HK-2 (cell line): Measurements from ENCODE around the gene CMPK2.
"Not testable (repeated sequence)": the region's sequence is repeated elsewhere in the genome, so short reads cannot be mapped to it uniquely, and the experiment has no call there.

ENCODE experiments used
- DNase-seq: peaks from one replicate; pipeline ENCODE4 v3.0.0-alpha.2; 2018; ENCODE audit not compliant: unreplicated experiment

The CMPK2 gene

DNA sequence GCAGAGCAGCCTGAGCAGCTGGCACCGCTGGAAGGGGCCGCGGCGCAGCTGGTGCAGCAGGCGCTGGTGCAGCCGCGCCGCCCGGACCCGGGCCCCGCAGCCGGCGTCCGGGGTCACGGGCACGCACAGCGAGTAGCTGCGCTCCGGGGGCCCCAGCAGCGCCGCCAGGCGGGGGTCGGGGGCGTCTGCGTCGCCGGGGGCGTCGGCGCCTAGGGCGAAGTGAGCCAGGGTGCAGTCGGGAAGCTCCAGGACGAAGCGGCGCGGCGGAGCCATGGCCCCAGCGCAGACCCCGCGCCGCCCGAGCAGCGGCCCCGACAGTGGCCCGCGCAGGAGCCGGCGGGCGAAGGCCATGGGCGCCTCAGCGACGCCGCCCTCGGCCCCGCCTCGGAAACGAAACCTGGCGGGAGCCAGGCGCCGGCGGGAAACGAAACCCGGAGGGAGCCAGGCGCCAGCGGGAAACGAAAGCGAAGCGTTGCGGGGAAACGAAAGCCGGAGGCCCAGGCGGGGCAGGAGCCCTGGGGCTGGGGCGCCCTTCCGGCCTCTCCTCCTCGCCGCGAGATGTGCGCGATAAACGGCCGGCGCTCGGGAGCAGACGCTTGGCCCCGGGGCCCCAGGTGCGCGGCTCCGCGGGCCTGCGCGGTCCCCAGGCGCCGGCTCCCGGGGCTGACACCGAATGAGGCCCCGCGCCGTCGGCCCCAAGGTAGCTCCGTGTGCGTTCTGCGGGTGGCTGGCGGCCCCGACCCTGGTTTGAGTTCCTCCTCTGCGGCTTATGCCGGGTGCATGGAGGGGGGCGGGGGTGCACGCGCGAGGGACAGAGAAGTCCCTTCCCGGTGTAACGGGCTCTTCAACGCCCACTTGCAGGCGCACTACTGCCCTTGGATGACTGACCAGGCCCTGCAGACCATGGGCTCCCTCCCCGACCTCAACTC is at the start of gene CMPK2:
CMPK2 (minus strand) TSS at position 562 of the 929 bp plus-strand sequence; CDS start at position 351, 211 bp downstream.
- DNase-seq, result peak; percentile 46

DNA sequence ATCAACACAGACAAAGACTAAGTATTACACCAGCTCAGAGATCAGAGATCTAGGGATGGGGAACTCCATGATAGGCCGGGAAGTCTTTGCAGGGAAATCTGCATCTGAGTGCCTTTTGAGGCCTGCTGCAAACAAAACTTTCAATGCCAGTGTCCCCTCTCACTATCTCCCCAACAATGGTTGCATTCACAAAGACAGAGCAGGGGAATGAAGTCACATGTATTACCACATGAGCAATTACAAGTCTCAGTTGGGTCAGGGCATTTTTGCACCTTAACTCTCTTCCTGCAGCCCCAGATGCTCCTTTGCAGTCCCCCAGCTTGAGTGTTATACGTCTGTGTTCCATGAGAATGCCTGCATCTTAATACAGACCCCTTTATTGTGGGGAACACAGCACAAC is 49.7 kb upstream of the CMPK2 start:
- DNase-seq, result no peak

DNA sequence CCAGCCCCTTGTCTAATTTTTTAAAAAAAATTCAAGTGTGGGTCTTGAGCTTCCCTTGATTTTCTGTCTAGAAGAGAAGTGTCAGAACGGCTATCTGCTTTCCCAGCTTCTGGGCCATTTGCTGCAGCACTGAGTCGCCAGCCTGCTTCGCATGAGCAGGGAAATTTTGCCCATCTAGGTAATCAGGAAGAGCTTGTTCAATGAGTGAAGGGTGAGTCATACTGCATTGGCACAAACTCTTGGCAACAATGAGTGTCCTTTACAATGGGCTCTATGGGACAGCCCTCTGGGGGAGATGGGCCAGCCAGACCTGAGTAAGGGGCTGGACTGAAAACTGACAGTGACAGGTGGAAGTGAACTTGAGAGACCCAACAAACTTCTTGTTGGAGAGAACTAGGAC is 49.1 kb upstream of the CMPK2 start:
- DNase-seq, result no peak

DNA sequence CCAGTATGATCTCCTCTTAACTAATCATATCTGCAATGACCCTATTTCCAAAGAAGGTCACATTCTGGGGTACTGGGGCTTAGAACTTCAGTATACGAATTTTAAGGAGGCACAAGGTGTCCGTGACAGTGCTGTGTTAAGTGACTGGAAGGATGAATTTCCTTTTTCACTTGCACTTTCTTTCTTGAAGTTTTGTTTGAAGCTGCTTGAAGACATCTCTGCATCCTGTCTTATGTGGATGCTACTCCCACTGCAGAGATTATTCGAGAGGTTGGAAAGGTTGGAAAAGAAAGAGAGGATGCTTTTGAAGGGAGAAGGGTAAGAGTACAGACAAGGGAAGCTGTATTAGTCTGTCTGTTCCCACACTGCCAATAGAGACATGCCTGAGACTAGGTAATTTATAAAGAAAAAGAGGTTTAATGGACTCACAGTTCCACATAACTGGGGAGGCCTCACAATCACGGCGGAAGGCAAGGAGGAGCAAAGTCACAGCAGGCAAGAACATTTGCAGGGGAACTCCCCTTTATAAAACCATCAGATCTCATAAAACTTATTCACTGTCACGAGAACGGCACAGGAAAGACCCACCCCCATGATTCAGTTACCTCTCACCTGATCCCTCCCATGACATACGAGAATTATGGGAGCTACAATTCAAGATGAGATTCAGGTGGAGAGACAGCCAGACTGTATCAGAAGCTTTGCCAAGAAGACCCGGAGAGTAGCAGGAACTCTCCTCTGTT is 47.9 kb upstream of the CMPK2 start:
- no peak for DNase-seq

DNA sequence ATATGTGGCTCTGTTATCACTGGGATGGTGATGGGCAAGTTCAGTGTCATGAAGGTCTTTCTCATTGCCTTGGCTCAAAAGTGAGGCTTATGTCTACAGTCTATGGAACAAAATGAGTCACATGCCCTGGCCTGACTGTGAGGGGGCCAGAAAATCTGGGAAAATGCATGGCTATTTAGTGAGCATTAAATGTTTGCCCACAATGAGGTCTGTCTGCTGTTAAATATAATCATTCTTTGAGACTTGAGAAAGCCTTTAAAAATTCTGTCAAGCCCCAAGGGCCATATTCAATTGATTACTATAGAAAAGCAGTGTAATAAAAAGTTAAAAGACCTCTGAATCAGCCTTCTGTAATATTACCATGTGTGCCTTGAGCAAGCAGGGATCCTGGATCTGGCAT is 46.0 kb upstream of the CMPK2 start:
- DNase-seq, result no peak

DNA sequence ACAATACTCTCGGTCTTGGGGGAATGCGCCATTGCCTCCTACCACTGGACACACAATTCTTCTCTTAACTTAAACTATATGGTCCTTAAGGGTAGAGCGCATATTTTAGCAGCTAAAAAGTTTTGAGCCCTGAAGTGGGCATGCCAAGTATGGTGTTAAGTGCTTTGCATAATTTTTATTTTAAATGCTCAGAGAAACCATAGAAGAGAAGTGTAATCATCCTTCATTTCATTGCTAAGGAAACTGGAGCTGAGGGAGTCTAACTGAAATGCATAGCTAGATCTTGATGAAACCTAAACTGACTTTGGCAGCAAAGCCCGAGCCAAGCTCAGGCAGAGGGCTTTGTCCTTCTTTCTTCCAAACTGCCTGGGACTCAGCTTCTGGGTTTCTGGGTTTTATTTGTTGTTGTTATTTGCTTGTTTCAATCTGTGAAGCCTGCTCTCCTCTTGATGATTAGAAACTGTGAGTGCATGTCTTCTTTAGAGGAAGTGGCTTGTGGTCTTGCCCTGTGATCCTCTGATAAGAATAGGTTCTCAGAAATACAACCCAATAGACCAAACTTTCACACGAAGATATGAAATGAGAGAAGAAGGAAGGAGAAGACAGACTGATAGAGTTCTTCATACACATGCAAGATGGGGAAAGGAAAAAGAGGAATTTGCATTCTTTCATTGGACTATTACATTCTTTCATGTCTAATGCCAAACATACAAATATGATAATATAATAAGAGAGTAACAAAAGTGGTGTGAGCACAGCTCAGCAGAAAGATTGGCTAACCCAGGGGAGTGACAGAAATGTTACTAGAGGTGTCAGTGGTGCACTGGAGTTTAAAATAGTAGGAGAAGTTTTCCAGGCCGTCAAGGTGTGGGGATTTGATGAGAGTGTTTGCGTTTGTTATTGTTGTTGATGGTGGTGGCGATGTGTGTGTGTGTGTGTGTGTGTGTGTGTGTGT is 44.0 kb upstream of the CMPK2 start:
- DNase-seq, result no peak

GRCh38 chr2:6908291-6908690 is 42.6 kb upstream of the CMPK2 start:
- no peak for DNase-seq

- no peak for DNase-seq
These were observed 40.5 kb upstream of the CMPK2 start for GRCh38 chr2:6906165-6906741.

DNA sequence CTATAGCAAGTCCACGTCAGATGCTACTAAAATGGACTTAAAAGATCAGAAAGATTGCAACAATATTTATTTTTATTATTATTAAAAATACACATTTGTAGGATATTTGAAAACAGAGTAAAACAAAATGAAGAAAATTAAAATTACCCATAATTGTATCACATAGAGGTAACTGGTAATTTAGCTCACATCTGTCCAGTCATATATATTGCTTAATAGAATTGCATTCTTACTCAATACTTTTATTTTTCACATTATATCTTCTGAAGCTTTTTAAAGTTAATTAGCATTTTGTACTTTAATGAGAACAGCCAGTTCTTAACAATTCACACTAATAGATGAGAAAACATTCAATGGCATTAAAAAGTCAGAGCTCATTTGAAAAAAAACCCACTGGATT is 40.0 kb upstream of the CMPK2 start:
- no peak for DNase-seq

DNA sequence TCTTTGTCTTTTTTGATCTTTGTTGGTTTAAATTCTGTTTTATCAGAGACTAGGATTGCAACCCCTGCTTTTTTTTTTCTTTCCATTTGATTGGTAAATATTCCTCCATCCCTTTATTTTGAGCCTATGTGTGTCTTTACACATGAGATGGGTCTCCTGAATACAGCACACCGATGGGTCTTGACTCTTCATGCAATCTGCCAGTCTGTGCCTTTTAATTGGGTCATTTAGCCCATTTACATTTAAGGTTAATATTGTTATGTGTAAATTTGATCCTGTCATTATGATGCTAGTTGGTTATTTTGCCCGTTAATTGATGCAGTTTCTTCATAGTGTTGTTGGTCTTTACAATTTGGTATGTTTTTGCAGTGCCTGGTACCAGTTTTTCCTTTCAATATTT is 36.9 kb upstream of the CMPK2 start:
- DNase-seq, result not testable (repeated sequence)

GRCh38 chr2:6896930-6897759 is 31.4 kb upstream of the CMPK2 start:
- no peak for DNase-seq

DNA sequence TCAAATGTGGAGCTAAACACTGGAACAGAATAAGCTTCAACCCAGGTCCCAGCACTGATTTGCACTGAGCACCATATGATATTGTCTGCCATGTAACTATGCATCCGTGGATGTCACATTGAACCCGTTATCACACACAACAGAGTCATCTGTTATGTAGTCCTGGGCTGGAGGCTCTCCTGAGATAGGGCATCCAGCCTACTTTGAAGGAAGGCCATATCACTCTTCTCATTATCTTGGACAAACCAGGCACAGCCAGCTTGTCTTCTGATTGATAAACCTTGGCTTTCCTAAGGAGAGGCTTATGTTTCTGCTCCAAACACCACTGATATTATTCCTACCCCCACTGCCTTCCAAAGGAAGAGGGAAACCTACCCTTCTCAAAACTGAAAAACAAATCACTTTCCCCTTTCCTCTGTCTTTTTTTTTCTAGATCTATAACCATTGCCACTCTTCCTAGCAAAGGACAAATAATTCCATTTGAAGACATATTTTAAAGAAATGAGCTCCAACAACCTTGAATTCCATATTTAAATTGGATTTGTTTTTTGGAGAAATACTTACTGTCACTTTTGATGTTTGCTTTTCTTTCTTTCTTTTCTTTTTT is 28.3 kb upstream of the CMPK2 start:
- no peak for DNase-seq

- DNase-seq, result no peak
These were observed 23.0 kb upstream of the CMPK2 start for GRCh38 chr2:6888724-6889123.

GRCh38 chr2:6887751-6888192 is 22.1 kb upstream of the CMPK2 start:
- DNase-seq, result no peak

DNA sequence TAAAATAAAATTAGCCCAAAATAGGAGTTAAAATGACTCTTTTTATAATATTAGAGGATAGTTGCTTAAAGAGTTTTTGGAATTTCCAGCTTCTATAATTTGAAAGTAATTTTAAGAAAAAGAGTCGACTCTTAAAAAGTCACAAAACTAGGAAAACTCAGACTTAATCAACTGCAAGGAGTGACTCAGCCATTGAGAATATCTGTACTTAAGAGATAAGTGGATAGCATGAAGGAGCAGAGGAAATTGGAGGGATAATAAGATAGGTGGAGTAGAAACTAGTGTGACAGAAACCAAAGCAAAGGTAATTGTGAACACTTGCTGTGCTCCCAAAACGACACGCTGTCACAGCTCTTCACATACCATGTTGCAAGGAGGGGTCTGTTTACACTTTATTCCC is 20.3 kb upstream of the CMPK2 start:
- DNase-seq, result no peak

- DNase-seq, result no peak
These were observed 19.8 kb upstream of the CMPK2 start for GRCh38 chr2:6885551-6885950.

GRCh38 chr2:6883448-6884122 is 17.9 kb upstream of the CMPK2 start:
- DNase-seq, result no peak

GRCh38 chr2:6881516-6881915 is 15.8 kb upstream of the CMPK2 start:
- no peak for DNase-seq

DNA sequence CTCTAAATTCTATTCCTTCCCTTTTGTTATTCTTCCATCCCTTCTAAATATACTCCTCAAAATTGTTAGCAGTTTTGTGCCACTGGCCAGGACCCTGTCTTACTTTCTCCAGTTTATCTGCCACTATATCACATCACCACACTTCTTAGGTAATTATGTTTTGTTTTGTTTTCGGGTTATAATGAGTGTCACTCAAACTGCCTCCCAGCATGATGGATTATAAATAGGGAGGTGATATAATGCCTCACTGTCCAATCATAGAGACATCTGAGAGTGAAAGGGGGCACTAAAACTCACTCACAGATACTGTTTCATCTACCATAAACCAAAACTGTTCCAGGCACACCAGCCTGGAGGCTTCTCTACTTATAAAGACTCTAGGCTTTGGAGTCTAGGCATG is 15.3 kb upstream of the CMPK2 start:
- no peak for DNase-seq
